ENCODE measurements around the gene STPG2. TPM values are rescaled to one million over a fixed set of nuclear protein-coding genes. Genes with fewer than 3 reads are reported as not detected.

STPG2 gene
- total RNA-seq, 1 experiment from 2014 or later, result 0.20 TPM

DNA sequence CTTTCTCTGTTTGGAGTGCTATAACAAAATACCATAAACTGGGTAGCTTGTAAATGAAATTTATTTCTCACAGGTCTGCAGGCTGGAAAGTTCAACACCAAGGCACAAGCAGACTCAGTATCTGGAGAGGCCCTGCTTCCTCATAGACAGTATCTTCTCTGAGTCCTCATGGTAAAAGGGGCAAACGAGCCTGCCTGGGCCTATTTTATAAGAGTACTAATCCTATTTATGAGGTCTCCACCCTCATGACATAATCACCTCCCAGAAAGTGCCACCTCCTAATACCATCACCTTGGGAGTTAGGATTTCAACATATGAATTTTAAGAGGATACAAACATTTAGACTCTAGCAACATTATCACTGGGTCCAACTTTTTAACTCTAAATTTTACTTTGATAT is 200.3 kb downstream of the STPG2 start:
- Mint-ChIP-seq H3K4me3 (no peak overlapping the region), H3K27ac (no peak overlapping the region), H3K4me1 (no peaks in the 10 kb centered on the region), H3K9me3 (peaks cover 14 to 18% of the 10 kb centered on the region in 2 experiments), H3K27me3 (ENCODE audit: low read depth) (no peaks in the 10 kb centered on the region), H3K36me3 (ENCODE audit: insufficient read depth in 1 of 3, low read depth in 3 of 3) (peaks cover 8 to 17% (median 10%) of the 10 kb centered on the region in 3 experiments; a peak in 6 of 7 replicates)
- Histone ChIP-seq H4K20me1 (ENCODE audit: control insufficient read depth, insufficient read depth, insufficient read length) (no peaks in the 10 kb centered on the region), H3T11ph (ENCODE audit: low read length) (no peak overlapping the region), H3K23me2 (ENCODE audit: insufficient read length, low read depth, low read length, poor library complexity, severe bottlenecking) (no peaks in the 10 kb centered on the region), H2BK15ac (ENCODE audit: low read depth, low read length) (no peak overlapping the region), H2AK5ac (ENCODE audit: insufficient read length, low read length) (no peak overlapping the region), H3K56ac (ENCODE audit: insufficient read length, low read depth, low read length) (no peak overlapping the region), H2BK5ac (ENCODE audit: insufficient read length, low read length) (no peak overlapping the region), H3K79me2 (ENCODE audit: insufficient read depth, low read length) (no peaks in the 10 kb centered on the region), H4K91ac (ENCODE audit: insufficient read length, low read depth, low read length) (no peak overlapping the region), H4K8ac (replicated peaks; ENCODE audit: insufficient read length, low read depth, low read length) (no peak overlapping the region), H2BK12ac (ENCODE audit: insufficient read length, low read depth, low read length) (no peak overlapping the region), H3K23ac (ENCODE audit: insufficient read length, low read depth, low read length) (no peak overlapping the region), H3K27me3 (ENCODE audit: insufficient read depth, low read length) (no peaks in the 10 kb centered on the region), H3K14ac (ENCODE audit: insufficient read depth, low read length) (no peak overlapping the region), H3K9ac (ENCODE audit: extremely low read depth, insufficient read length, low read length) (no peak overlapping the region), H2AFZ (ENCODE audit: low read length) (no peak overlapping the region), H3K9me3 (ENCODE audit: control insufficient read depth, low read depth, low read length) (no peaks in the 10 kb centered on the region), H2BK20ac (ENCODE audit: low read depth, low read length, poor library complexity, severe bottlenecking) (no peak overlapping the region), H3K4me2 (ENCODE audit: insufficient read depth, insufficient read length, low read length) (no peak overlapping the region), H3K79me1 (ENCODE audit: insufficient read depth, low read depth, low read length, poor library complexity, severe bottlenecking) (no peaks in the 10 kb centered on the region), H2BK120ac (ENCODE audit: low read depth, low read length, poor library complexity, severe bottlenecking) (no peak overlapping the region), H4K5ac (ENCODE audit: insufficient read length, low read depth, low read length) (no peak overlapping the region), H3K18ac (ENCODE audit: insufficient read length, low read depth, low read length) (no peak overlapping the region), H3K27ac (ENCODE audit: insufficient read length, low read depth, low read length) (no peak overlapping the region), H3K4me1 (ENCODE audit: insufficient read depth, low read length) (no peaks in the 10 kb centered on the region), H3K4ac (ENCODE audit: low read depth, low read length) (no peak overlapping the region)
- no CpG with 5 or more reads among the region's 1 CpG for WGBS (ENCODE audit: extremely low coverage, insufficient read length, low lambda C conversion rate)
- TF ChIP-seq, protein P1, sequence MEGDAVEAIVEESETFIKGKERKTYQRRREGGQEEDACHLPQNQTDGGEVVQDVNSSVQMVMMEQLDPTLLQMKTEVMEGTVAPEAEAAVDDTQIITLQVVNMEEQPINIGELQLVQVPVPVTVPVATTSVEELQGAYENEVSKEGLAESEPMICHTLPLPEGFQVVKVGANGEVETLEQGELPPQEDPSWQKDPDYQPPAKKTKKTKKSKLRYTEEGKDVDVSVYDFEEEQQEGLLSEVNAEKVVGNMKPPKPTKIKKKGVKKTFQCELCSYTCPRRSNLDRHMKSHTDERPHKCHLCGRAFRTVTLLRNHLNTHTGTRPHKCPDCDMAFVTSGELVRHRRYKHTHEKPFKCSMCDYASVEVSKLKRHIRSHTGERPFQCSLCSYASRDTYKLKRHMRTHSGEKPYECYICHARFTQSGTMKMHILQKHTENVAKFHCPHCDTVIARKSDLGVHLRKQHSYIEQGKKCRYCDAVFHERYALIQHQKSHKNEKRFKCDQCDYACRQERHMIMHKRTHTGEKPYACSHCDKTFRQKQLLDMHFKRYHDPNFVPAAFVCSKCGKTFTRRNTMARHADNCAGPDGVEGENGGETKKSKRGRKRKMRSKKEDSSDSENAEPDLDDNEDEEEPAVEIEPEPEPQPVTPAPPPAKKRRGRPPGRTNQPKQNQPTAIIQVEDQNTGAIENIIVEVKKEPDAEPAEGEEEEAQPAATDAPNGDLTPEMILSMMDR (conservative IDR thresholded peaks at IDR 0.05), result no peak
- no peak for DNase-seq

All from H9 (cell line).